H9 (cell line): ENCODE results near the gene NGF. TPM values are rescaled to one million over a fixed set of nuclear protein-coding genes. Genes with fewer than 3 reads are reported as not detected.

Experiments used
- DNase-seq: peaks from one replicate; pipeline ENCODE4 v3.0.0-alpha.2; 2017
- H2AFZ ChIP-seq: one replicate; pipeline ENCODE4 v1.6.1; 2013; ENCODE audit warnings: mild to moderate bottlenecking, low read length, control low read depth, moderate library complexity
- H2AK5ac ChIP-seq: 2 replicates; pipeline ENCODE4 v1.6.1; 2013; ENCODE audit warnings: low read length, control low read depth, mixed read lengths; ENCODE audit not compliant: insufficient read length
- H2BK120ac ChIP-seq: one replicate; pipeline ENCODE4 v1.6.1; 2013; ENCODE audit warnings: low read depth, mild to moderate bottlenecking, low read length, control low read depth, inconsistent platforms; ENCODE audit not compliant: poor library complexity, severe bottlenecking
- H2BK12ac ChIP-seq: 2 replicates; pipeline ENCODE4 v1.6.1; 2013; ENCODE audit warnings: low read length, control low read depth, mixed read lengths, low read depth; ENCODE audit not compliant: insufficient read length
- H2BK15ac ChIP-seq: 2 replicates; pipeline ENCODE4 v1.6.1; 2013; ENCODE audit warnings: low read depth, low read length, control low read depth
- H2BK20ac ChIP-seq: one replicate; pipeline ENCODE4 v1.6.1; 2013; ENCODE audit warnings: low read depth, mild to moderate bottlenecking, low read length, control low read depth, inconsistent platforms; ENCODE audit not compliant: poor library complexity, severe bottlenecking
- H2BK5ac ChIP-seq: 2 replicates; pipeline ENCODE4 v1.6.1; 2013; ENCODE audit warnings: low read length, control low read depth, mixed read lengths; ENCODE audit not compliant: insufficient read length
- H3K14ac ChIP-seq: 2 replicates; pipeline ENCODE4 v1.6.1; 2013; ENCODE audit warnings: low read length, control low read depth; ENCODE audit not compliant: insufficient read depth
- H3K18ac ChIP-seq: 2 replicates; pipeline ENCODE4 v1.6.1; 2013; ENCODE audit warnings: low read depth, mild to moderate bottlenecking, mixed read lengths, low read length, control low read depth; ENCODE audit not compliant: insufficient read length
- H3K23ac ChIP-seq: 2 replicates; pipeline ENCODE4 v1.6.1; 2013; ENCODE audit warnings: low read length, control low read depth, mixed read lengths, low read depth; ENCODE audit not compliant: insufficient read length
- H3K23me2 ChIP-seq: 2 replicates; pipeline ENCODE4 v1.6.1; 2013; ENCODE audit warnings: low read depth, mild to moderate bottlenecking, mixed read lengths, low read length, control low read depth; ENCODE audit not compliant: insufficient read length, poor library complexity, severe bottlenecking
- H3K27ac ChIP-seq: 2 replicates; pipeline ENCODE4 v1.5.1; 2013; ENCODE audit warnings: low read length, control low read depth, mixed read lengths, low read depth; ENCODE audit not compliant: insufficient read length
- H3K27me3 ChIP-seq: 2 replicates; pipeline ENCODE4 v1.6.1; 2013; ENCODE audit warnings: low read length, control low read depth, inconsistent platforms; ENCODE audit not compliant: insufficient read depth
- H3K4ac ChIP-seq: 2 replicates; pipeline ENCODE4 v1.6.1; 2013; ENCODE audit warnings: low read depth, mild to moderate bottlenecking, control low read depth, inconsistent platforms, low read length, moderate library complexity
- H3K4me1 ChIP-seq: 2 replicates; pipeline ENCODE4 v1.6.1; 2013; ENCODE audit warnings: low read length, control low read depth, inconsistent platforms; ENCODE audit not compliant: insufficient read depth
- H3K4me2 ChIP-seq: 2 replicates; pipeline ENCODE4 v1.6.1; 2013; ENCODE audit warnings: low read length, control low read depth, mixed read lengths; ENCODE audit not compliant: insufficient read length, insufficient read depth
- H3K56ac ChIP-seq: 2 replicates; pipeline ENCODE4 v1.6.1; 2013; ENCODE audit warnings: low read depth, mild to moderate bottlenecking, mixed read lengths, low read length, control low read depth; ENCODE audit not compliant: insufficient read length
- H3K79me1 ChIP-seq: 2 replicates; pipeline ENCODE4 v1.6.1; 2013; ENCODE audit warnings: low read depth, mild to moderate bottlenecking, moderate library complexity, low read length, control low read depth, inconsistent platforms; ENCODE audit not compliant: insufficient read depth, poor library complexity, severe bottlenecking
- H3K79me2 ChIP-seq: 2 replicates; pipeline ENCODE4 v1.6.1; 2013; ENCODE audit warnings: low read length, control low read depth, inconsistent platforms; ENCODE audit not compliant: insufficient read depth
- H3K9ac ChIP-seq: 2 replicates; pipeline ENCODE4 v1.6.1; 2013; ENCODE audit warnings: low read length, control low read depth, mixed read lengths; ENCODE audit not compliant: insufficient read length; ENCODE audit errors: extremely low read depth
- H3K9me3 ChIP-seq: one replicate; pipeline ENCODE4 v1.6.1; 2013; ENCODE audit warnings: low read depth, low read length, inconsistent platforms; ENCODE audit not compliant: control insufficient read depth
- H3T11ph ChIP-seq: one replicate; pipeline ENCODE4 v1.6.1; 2013; ENCODE audit warnings: mild to moderate bottlenecking, low read length, control low read depth, inconsistent platforms
- H4K20me1 ChIP-seq: one replicate; pipeline ENCODE4 v1.6.1; 2013; ENCODE audit not compliant: control insufficient read depth, insufficient read length, insufficient read depth
- H4K5ac ChIP-seq: 2 replicates; pipeline ENCODE4 v1.6.1; 2013; ENCODE audit warnings: low read depth, mild to moderate bottlenecking, mixed read lengths, low read length, control low read depth; ENCODE audit not compliant: insufficient read length
- H4K8ac ChIP-seq: replicated peaks from 2 replicates; pipeline ENCODE4 v1.6.1; 2013; ENCODE audit warnings: low read length, control low read depth, mixed read lengths, low read depth; ENCODE audit not compliant: insufficient read length
- H4K91ac ChIP-seq: 2 replicates; pipeline ENCODE4 v1.6.1; 2013; ENCODE audit warnings: low read depth, mild to moderate bottlenecking, moderate library complexity, mixed read lengths, low read length, control low read depth; ENCODE audit not compliant: insufficient read length
- H3K27ac Mint-ChIP-seq, 3 experiments: 2 replicates in 2 of 3; 3 replicates in 1 of 3; pipeline ENCODE4 v1.8.0; 2020 to 2021; ENCODE audit warnings: mixed read lengths in 3 of 3, mild to moderate bottlenecking in 1 of 3, moderate library complexity in 1 of 3
- H3K27me3 Mint-ChIP-seq: 2 replicates; pipeline ENCODE4 v1.8.0; 2021; ENCODE audit warnings: low read depth, mild to moderate bottlenecking, moderate library complexity, mixed read lengths
- H3K36me3 Mint-ChIP-seq, 3 experiments: 2 replicates in 2 of 3; 3 replicates in 1 of 3; pipeline ENCODE4 v1.8.0; 2020 to 2021; ENCODE audit warnings: low read depth in 3 of 3, mixed read lengths in 3 of 3; ENCODE audit not compliant: insufficient read depth in 1 of 3
- H3K4me1 Mint-ChIP-seq, 2 experiments: 2 replicates each; pipeline ENCODE4 v1.8.0; 2020; ENCODE audit warnings: mixed read lengths in 2 of 2
- H3K4me3 Mint-ChIP-seq, 2 experiments: 2 replicates in 1 of 2; 3 replicates in 1 of 2; pipeline ENCODE4 v1.8.0; 2020 to 2021; ENCODE audit warnings: mild to moderate bottlenecking in 2 of 2, mixed read lengths in 2 of 2, moderate library complexity in 1 of 2
- H3K9me3 Mint-ChIP-seq, 2 experiments: 2 replicates in 1 of 2; 3 replicates in 1 of 2; pipeline ENCODE4 v1.8.0; 2020; ENCODE audit warnings: mild to moderate bottlenecking in 2 of 2, mixed read lengths in 2 of 2, moderate library complexity in 1 of 2
- CTCF ChIP-seq: fragments of 200-600 bp; sonication (generic); conservative IDR thresholded peaks from 3 replicates; pipeline ENCODE4 v1.8.0; 2021; ENCODE audit warnings: antibody characterized with exemption, mild to moderate bottlenecking
- WGBS: extraction: QIAGEN DNeasy Blood & Tissue Kit; methylation state at CpG from one replicate; pipeline ENCODE4 v1.1.7; 2013; ENCODE audit warnings: missing lambda C conversion rate, low lambda C conversion rate, mixed read lengths; ENCODE audit not compliant: insufficient read length; ENCODE audit errors: extremely low coverage; 5-methylcytosine and 5-hydroxymethylcytosine counted together
- total RNA-seq: library from RNA; stranded (reverse); gene quantifications from 2 replicates; pipeline ENCODE4 v1.2.1, GENCODE V29; 2021

Gene NGF
- total RNA-seq, 1 experiment from 2014 or later: 0.22 TPM

GRCh38 chr1:115379943-115380342 is 41.9 kb upstream of the NGF start:
- H3K79me2 ChIP-seq: no peaks in the 10 kb centered on the region
- H2AFZ ChIP-seq: no peak overlapping the region
- H3K9me3 ChIP-seq: no peaks in the 10 kb centered on the region
- no peak overlapping the region for H3K27ac ChIP-seq
- H2BK15ac ChIP-seq: no peak overlapping the region
- Mint-ChIP-seq H3K36me3 (0 out of 7 replicates have a peak, but pooled peaks cover 0 to 3% (median 0%) of the 10 kb centered on the region in 3 experiments), H3K4me3 (no peak overlapping the region), H3K27ac (no peak overlapping the region; a peak in 1 of 7 replicates), H3K9me3 (peaks cover 3% of the 10 kb centered on the region in 2 experiments; a peak in 3 of 5 replicates), H3K27me3 (no peaks in the 10 kb centered on the region), H3K4me1 (peaks cover 2 to 8% of the 10 kb centered on the region in 2 experiments; a peak in 3 of 4 replicates)
- H3K23me2 ChIP-seq: no peaks in the 10 kb centered on the region
- no peak overlapping the region for H3K18ac ChIP-seq
- no peak overlapping the region for H3K9ac ChIP-seq
- H2AK5ac ChIP-seq: no peak overlapping the region
- no peak overlapping the region for H3K4ac ChIP-seq
- no peaks in the 10 kb centered on the region for H3K79me1 ChIP-seq
- no peak overlapping the region for H2BK5ac ChIP-seq
- no peak overlapping the region for H2BK20ac ChIP-seq
- H3K4me2 ChIP-seq: no peak overlapping the region
- H3K56ac ChIP-seq: no peak overlapping the region
- H4K20me1 ChIP-seq: no peaks in the 10 kb centered on the region
- no peak overlapping the region for H4K5ac ChIP-seq
- H4K91ac ChIP-seq: no peak overlapping the region
- H3K23ac ChIP-seq: no peak overlapping the region
- no peak overlapping the region for H4K8ac ChIP-seq
- no peak for DNase-seq
- H2BK12ac ChIP-seq: no peak overlapping the region
- WGBS: no CpG with 5 or more reads among the region's 4 CpGs
- H3K4me1 ChIP-seq: no peaks in the 10 kb centered on the region
- no peak overlapping the region for H3K14ac ChIP-seq
- no peak for TF ChIP-seq CTCF
- H2BK120ac ChIP-seq: no peak overlapping the region
- no peaks in the 10 kb centered on the region for H3K27me3 ChIP-seq
- no peak overlapping the region for H3T11ph ChIP-seq
